ENCODE data around the gene CKLF. TPM values are rescaled to one million over a fixed set of nuclear protein-coding genes. Genes with fewer than 3 reads are reported as not detected.
A peak's percentile ranks its signal among the peaks of the same experiment; 100 is the strongest.

Gene CKLF
- total RNA-seq, 6 experiments from 2014 or later: 8.4 to 30.5 (median 14.0) TPM

DNA sequence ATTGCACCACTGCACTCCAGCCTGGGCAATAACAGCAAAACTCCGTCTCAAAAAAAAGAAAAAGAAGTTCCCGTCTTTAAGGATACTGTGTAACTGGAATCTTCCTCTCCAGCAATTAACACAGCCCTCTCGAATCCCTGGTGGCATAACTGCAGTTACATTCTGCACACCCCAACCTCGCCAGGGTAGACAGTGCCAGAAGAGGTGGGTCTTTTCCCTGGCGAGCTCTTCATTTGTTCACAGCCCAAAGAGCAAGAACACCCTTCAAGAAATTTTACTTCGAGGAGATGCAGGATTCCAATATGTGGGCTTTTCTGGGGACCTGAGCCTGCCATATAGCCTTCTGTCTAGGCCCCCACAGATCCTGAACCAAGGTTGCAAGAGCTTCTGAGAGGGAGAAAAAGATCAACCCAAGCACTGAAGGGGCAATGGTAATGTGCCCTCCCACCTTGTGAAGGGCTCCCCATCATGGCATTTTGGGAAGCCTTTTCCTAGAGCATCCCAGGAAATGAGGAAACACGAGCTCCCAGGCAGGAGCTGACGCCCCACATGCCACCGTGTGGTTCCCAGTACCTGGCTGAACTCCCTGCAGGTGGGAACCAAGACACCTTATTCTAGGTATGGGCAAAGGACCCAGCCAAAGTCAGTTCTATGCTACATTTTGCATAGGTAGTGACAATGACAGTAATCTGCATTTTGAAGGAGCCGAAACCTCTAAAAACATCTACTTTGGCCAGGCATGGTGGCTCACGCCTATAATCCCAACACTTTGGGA lies 29.4 kb upstream of the CKLF start:
- Histone ChIP-seq H3K36me3 (peaks cover 0 to under 1% (median 0%) of the 10 kb centered on the region in 4 donors), H3K27ac (peak overlapping the region; percentile 23 to 70 (median 49)), H3K4me3 (no peak overlapping the region), H3K9me3 (no peaks in the 10 kb centered on the region), H3K27me3 (no peaks in the 10 kb centered on the region), H3K4me1 (peaks cover 0 to 36% (median 5%) of the 10 kb centered on the region in 4 donors)
- 93% methylated on average over 5 of the region's 11 CpGs for WGBS (ENCODE audit: insufficient coverage, low coverage, low lambda C conversion rate, missing lambda C conversion rate)
- DNase-seq: peak in 1 of 3 donors; percentile 39
- TF ChIP-seq POLR2A (IDR thresholded peaks at IDR 0.05) (no peak), CTCF (IDR thresholded peaks at IDR 0.05) (no peak)
- intact Hi-C loops (cut with DNase I): no loop called here
- ATAC-seq: no peak

GRCh38 chr16:66523861-66524354 lies 28.5 kb upstream of the CKLF start:
- TF ChIP-seq CTCF (IDR thresholded peaks at IDR 0.05) (no peak), POLR2A (IDR thresholded peaks at IDR 0.05) (no peak)
- peaks cover 0 to 9% (median under 1%) of the 10 kb centered on the region in 4 donors for H3K36me3 ChIP-seq
- H3K4me1 ChIP-seq: peaks cover 0 to 28% (median 0%) of the 10 kb centered on the region in 4 donors
- 47% methylated on average over 8 of the region's 9 CpGs for WGBS (ENCODE audit: insufficient coverage, low coverage, low lambda C conversion rate, missing lambda C conversion rate)
- no peak overlapping the region for H3K4me3 ChIP-seq
- H3K27ac ChIP-seq: peak overlapping the region; percentile 23 to 70 (median 49)
- no peaks in the 10 kb centered on the region for H3K9me3 ChIP-seq
- intact Hi-C loops (cut with DNase I): no loop called here
- ATAC-seq: peak; percentile 6 to 30 (median 17)
- peak in 1 of 3 donors; percentile 49 for DNase-seq
- H3K27me3 ChIP-seq: no peaks in the 10 kb centered on the region

DNA sequence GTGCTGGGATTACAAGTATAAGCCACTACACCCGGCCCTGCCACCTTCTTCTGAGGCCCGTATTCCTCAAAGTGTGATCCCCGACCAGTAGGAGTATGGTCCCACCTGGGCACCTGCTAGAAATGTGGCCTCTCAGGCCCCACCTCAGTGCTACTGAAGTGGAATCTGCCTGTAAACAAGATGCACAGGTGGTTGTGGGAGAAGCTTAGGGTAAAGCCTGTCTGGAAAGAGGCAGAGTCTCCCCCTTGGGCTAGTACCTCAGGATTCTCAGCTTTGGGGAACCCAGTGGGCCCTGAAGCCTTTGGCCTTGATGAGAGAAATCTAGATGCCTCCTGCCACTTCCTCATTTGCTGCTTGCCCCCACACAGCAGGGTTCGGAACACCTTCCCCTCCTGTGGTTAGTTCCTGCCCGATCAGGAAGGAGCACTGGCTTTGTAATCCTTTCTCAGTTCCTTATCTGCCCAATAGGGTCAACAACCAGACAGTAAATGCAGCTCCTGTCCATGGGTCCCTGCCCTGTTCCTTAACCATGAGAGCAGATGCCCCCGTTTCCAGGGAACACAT lies 27.7 kb upstream of the CKLF start:
- peak; percentile 40 to 51 (median 46) for ATAC-seq
- Histone ChIP-seq H3K9me3 (no peaks in the 10 kb centered on the region), H3K27ac (peak overlapping the region in 2 of 3 donors; percentile 49 to 70), H3K27me3 (no peaks in the 10 kb centered on the region), H3K4me3 (no peak overlapping the region), H3K36me3 (peaks cover 0 to 16% (median 4%) of the 10 kb centered on the region in 4 donors), H3K4me1 (peaks cover 0 to 23% (median 0%) of the 10 kb centered on the region in 4 donors)
- peak in 1 of 3 donors; percentile 59 for DNase-seq
- WGBS (ENCODE audit: insufficient coverage, low coverage, low lambda C conversion rate, missing lambda C conversion rate): 50% methylated on average over 5 of the region's 6 CpGs
- intact Hi-C loops (cut with DNase I): no loop called here
- TF ChIP-seq CTCF (IDR thresholded peaks at IDR 0.05) (peak in 1 of 4 donors; percentile 22), POLR2A (IDR thresholded peaks at IDR 0.05) (no peak)

- DNase-seq (no peak), ATAC-seq (no peak)
- Histone ChIP-seq H3K9me3 (no peaks in the 10 kb centered on the region), H3K36me3 (peaks cover 0 to 24% (median 8%) of the 10 kb centered on the region in 4 donors), H3K4me1 (peaks cover 0 to 19% (median 0%) of the 10 kb centered on the region in 4 donors), H3K27me3 (no peaks in the 10 kb centered on the region), H3K4me3 (no peak overlapping the region), H3K27ac (peak overlapping the region in 1 of 3 donors; percentile 33)
- intact Hi-C loops (cut with DNase I): no loop called here
- no peak for TF ChIP-seq CTCF (IDR thresholded peaks at IDR 0.05)
- no peak for TF ChIP-seq POLR2A (IDR thresholded peaks at IDR 0.05)
- 87% methylated on average over 3 of the region's 9 CpGs for WGBS (ENCODE audit: insufficient coverage, low coverage, low lambda C conversion rate, missing lambda C conversion rate)
Measured at GRCh38 chr16:66525396-66526180, 26.8 kb upstream of the CKLF start.
